Parathyroid adenoma (tissue), 2 donors: ENCODE measurements around the gene PPP1R2C.

Experiments used
- H2AFZ ChIP-seq: fragments of 300-600 bp; sonication (generic); one replicate; pipeline ENCODE4 v1.7.0; 2017; ENCODE audit warnings: antibody characterized with exemption, mild to moderate bottlenecking
- H3K27ac ChIP-seq: fragments of 300-600 bp; sonication (generic); one replicate; pipeline ENCODE4 v1.7.0; 2017
- H3K27me3 ChIP-seq: fragments of 300-600 bp; sonication (generic); one replicate; pipeline ENCODE4 v1.7.0; 2017; ENCODE audit warnings: low read length; ENCODE audit not compliant: control insufficient read depth, insufficient read depth
- H3K36me3 ChIP-seq: fragments of 300-600 bp; sonication (generic); one replicate; pipeline ENCODE4 v1.7.0; 2017; ENCODE audit warnings: low read length; ENCODE audit not compliant: control insufficient read depth, insufficient read depth
- H3K4me1 ChIP-seq: fragments of 300-600 bp; sonication (generic); one replicate; pipeline ENCODE4 v1.7.0; 2017; ENCODE audit warnings: control low read depth
- H3K4me2 ChIP-seq: fragments of 300-600 bp; sonication (generic); one replicate; pipeline ENCODE4 v1.7.0; 2017; ENCODE audit warnings: low read length
- H3K4me3 ChIP-seq: fragments of 300-600 bp; sonication (generic); one replicate; pipeline ENCODE4 v1.7.0; 2017; ENCODE audit warnings: low read depth, low read length
- H3K79me2 ChIP-seq: fragments of 300-600 bp; sonication (generic); one replicate; pipeline ENCODE4 v1.7.0; 2017; ENCODE audit warnings: control low read depth
- H3K9ac ChIP-seq: fragments of 300-600 bp; sonication (generic); one replicate; pipeline ENCODE4 v1.7.0; 2017; ENCODE audit warnings: mild to moderate bottlenecking
- H3K9me3 ChIP-seq: fragments of 300-600 bp; sonication (generic); one replicate; pipeline ENCODE4 v1.7.0; 2017; ENCODE audit warnings: low read length; ENCODE audit not compliant: control insufficient read depth
- CTCF ChIP-seq: fragments of 300-600 bp; sonication (generic); IDR thresholded peaks from one replicate; pipeline ENCODE4 v1.7.0; 2017; ENCODE audit warnings: antibody characterized with exemption, mild to moderate bottlenecking
- donor health status: primary hyperparathyroidism.

PPP1R2C gene

GRCh38 chrX:42732506-42732905 is 45.5 kb downstream of the PPP1R2C start:
- Histone ChIP-seq H3K27ac (no peak overlapping the region), H3K4me3 (no peak overlapping the region), H3K9me3 (no peaks in the 10 kb centered on the region), H3K36me3 (no peaks in the 10 kb centered on the region), H3K9ac (no peak overlapping the region), H3K4me2 (no peak overlapping the region), H3K79me2 (no peaks in the 10 kb centered on the region), H2AFZ (no peak overlapping the region), H3K4me1 (no peaks in the 10 kb centered on the region), H3K27me3 (no peaks in the 10 kb centered on the region)
- no peak for TF ChIP-seq CTCF
